Hematopoietic multipotent progenitor cell (in vitro differentiated cells): ENCODE measurements around the gene PRELID2. TPM values are rescaled to one million over a fixed set of nuclear protein-coding genes. Genes with fewer than 3 reads are reported as not detected.
"Not testable (repeated sequence)": the region's sequence is repeated elsewhere in the genome, so short reads cannot be mapped to it uniquely, and the experiment has no call there.

ENCODE experiments used
- DNase-seq, 3 donors: peaks; one replicate each; pipeline ENCODE4 v3.0.0-alpha.2; 2011 to 2015; ENCODE audit warnings: low read depth in 2 of 3, low spot score in 2 of 3
- total RNA-seq: library from RNA; depleted of rRNA; stranded (reverse); fragments of >200 nt; gene quantifications from one replicate; pipeline ENCODE4 v1.2.3, GENCODE V29; 2012

The PRELID2 gene
- total RNA-seq, 1 donor = 13.2 TPM

DNA sequence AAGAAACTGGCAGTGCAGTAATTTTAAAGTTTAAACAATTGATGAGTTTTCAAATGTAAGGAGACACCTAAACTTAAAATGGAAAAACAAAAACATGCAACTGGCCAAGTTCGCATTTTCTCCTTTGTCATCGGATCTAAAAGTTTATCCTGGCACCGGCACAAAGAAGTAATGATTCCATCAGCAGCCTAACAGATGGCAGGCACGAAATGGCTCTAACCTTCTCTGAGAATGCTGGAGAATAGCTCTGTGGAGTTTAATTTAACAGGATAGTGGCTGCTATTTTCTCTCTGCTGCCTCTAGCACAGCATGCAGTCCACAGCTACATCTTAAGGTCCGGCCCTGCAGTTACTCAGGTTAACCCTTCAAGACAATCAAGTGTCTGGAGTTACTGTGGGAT is 82.2 kb downstream of the PRELID2 start:
- DNase-seq = no peak

DNA sequence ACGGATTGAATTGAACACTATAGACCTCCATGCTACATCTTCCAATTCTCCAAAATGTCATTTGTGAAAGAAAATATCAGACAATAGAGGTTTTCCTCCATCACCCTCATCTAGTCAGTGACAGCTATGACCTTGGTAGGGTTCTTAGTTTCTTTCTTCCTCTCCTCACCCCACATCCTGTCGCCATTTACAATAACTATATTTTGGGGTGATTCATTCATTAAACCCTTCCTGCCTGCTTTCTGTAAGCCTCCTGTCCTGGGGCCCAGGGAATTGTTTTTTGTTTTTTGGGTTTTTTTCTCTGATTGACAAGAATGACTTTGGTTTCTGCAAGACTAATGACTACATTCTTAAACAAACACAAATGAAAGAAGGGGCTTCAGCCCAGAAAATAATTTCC is 82.6 kb downstream of the PRELID2 start:
- DNase-seq = no peak

DNA sequence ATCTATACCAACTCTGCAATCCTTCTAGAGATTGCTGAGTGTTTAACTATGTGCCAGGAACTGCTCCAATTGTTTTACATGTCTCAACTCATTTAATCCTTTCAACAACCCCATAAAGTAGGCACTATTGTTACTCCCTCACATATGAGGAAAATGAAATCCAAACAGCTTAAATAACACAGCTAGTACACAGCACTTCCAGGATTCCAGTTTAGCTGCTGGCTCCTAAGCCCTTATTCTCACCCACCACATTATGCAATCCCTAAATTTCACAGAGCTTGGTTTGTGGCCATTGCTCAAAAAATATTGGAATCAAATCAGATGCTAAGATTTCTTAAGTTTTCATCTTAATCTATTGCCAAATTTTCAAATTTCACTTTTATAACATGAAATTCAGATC is 84.9 kb downstream of the PRELID2 start:
- DNase-seq = no peak

DNA sequence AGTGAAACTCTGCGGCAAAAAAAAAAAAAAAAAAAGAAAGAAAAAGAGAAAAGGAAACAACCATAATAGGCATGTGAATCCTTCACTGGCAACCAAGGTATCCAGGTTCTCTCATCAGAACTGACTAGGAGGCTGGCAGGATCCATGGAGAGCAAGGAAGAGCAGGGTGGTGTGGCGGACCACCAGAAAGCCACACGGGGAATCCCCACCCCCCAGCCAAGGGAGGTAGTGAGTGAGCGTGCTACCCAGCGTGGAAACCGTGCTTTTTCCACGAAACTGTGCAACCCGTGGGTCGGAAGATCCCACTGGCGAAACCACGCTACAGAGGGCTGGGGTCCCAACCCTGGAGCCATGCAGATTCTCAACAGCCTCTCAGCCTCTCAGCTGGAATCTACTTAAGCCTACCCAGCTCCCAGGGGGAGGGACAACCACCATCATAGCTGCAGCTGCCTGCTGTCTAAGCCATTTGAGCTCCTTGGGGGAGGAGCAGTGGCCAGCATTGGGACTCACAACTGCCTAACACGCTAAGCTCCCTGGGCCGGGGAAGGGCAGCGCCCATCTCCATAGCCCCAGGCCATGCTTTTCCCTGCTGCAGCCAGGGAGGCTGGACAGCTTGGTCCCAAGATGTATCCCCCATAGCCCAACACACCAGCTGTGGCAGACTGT is 91.6 kb downstream of the PRELID2 start:
- DNase-seq = peak in 1 of 3 donors; percentile 2

DNA sequence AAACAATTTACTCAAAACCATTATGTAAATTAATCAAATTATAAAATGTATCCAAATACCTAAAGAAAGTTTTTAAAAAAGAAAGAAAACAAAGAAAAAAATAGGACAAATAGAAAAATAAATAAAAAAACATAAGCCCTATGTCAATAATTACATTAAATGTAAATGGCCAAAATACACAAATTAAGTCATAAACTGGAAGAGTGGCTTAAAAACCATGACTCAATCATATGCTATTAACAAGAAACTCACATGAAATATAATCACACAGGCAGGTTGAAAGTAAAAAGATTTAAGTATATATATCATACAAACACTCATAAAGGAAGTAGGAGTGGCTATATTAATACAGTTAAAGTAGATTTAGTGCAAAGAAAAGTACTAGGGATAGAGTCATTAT is 95.3 kb downstream of the PRELID2 start:
- peak in 1 of 3 donors; percentile 26 for DNase-seq

DNA sequence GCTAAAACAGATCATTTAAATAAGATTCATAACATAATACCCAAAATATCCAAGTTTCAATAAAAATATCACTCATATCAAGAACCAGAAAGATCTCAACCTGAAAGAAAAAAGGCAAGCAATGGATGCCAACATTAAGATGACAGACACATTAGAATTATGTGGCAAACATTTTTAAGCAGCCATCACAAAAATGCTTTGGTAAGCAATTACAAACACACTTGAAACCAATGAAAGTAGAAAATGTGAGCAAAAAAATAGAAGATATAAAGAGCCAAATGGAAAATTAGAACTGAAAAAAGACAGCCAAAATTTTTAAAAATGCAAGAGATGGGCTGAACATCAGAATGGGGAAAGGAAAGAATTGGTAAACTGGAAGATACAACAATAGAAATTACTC is 96.9 kb downstream of the PRELID2 start:
- no peak for DNase-seq

DNA sequence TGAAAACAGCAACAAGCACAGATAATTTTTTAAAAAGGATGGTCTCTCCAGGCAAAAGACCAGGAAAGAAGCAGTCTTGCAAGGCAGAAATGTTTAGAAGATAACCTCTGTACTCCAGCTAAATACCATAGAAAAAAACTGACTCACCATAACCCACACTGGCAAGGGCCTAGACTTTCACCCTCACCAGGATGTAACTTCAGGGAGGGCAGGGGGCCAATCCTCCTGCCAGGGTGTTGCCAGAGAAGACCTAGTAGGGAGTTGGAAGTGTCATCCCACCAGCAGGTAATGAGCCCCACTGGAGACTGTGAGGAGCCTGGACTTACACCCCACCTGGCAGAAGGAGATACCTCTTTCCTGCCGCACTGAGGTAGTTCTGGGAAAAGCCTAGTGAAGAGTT is 97.6 kb downstream of the PRELID2 start:
- DNase-seq = no peak

DNA sequence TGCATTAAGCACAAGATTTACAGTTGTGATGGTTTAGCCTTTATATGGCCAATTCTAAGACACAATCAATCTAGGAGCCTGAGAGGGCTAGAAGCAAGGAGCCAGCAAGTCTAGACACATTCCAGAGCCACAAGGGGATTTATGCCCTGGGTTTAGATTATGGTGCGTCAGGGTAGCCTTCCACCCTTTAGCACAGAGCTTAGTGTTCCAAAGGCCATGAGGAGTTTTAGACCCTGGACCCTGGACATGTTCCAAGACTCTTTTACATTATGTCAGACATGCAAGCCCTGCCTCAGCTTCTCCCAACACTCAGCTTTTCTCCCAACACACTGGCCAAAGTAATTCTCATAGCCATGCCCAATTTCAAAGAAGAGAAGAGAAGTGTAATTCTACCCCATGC is 105.2 kb downstream of the PRELID2 start:
- not testable (repeated sequence) for DNase-seq

DNA sequence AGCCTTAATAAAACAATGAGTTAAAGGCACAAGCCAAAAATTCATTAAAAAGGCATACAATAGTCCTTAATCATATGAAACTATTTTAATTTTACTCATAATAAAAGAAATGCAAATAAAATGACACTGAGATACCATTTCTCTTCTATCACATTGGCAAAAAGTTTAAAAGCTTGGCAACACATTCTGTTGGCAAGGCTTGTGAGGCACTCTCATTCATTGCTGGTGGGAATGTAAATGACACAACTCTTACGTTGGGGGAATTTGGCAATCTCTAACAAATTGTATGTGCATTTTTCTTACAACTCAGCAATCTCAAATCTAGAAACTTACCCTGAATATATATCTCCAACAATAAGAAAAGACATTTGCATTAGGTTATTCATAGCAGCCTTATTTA is 111.6 kb downstream of the PRELID2 start:
- no peak for DNase-seq

DNA sequence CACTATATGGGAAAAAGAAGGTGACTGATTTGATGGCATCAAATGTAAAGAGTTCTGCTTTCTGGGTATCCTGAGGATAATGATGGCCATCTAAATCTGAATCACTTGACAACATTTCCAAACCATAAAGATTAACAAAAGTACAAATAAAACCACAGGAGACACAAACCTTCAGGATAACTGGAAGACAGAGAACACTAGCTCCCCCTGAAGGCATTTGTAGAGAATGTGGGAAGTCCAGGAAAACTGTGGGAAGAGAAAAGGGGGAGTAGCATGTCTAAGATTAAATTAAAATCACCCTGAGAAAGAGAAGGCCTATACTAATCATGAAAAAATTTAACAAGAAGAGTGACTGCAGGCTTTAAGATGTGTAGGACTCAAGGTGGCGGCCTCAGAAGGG is 116.2 kb downstream of the PRELID2 start:
- no peak for DNase-seq

DNA sequence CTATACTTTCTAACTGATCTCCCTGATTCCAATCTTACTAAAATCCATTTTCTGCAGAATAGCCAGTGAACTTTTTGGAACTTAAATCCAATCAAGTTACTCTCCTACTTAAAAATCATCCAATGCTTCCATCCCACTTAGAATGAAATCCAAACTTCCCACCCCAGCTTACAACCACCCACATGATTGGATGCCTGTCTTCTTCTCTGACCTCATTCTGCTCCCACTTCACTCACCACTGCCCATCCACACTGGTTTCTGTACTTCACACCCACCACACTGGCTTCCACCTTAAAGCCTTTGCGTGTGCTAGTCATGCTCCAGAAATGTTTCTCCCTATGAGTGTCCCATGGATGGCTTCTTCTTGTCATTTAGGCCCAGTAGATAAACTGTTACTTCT is 119.7 kb downstream of the PRELID2 start:
- DNase-seq = no peak

DNA sequence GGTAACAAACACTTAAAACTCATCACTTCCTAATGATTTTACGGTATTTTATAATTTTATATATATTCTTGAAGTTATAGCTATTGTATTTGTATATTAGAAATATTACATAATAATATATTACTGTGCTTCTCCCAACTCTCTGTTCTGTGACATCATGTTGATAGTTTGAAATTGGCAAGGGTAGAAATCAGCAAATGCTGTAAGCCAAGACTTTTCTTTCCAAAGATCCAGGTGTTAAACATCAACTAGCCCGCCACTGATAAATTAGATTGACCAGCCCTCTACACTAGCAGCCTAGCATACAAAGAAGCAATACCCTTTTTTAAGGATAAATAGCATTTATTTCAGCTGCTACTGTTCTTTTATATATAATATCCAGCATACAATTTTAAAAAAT is 122.9 kb downstream of the PRELID2 start:
- no peak for DNase-seq

DNA sequence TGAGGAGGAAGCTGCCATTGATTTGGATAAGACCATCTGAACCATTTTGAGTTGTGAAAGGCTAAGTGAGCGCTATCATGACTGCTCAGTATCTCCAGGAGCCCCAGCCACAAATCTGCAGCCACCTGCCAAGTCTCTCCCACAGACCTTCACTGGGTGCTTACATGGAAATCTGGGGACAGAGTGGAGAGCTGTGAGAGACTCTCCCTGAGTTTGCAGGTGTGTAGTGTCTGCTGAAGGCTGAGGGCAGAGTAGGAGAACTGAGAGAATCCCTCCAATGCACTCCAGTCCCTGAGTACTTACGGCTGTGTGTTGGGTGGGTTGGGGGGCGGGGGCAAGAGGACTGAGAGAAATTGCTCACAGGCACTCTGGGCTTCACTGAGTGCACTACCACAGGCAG is 123.7 kb downstream of the PRELID2 start:
- no peak for DNase-seq

Other genes with a start within 250 kb of the PRELID2 start
- not detected for gene GRXCR2, start 37.7 kb upstream of the PRELID2 start, total RNA-seq
- under 0.01 TPM for gene SH3RF2, start 101.2 kb upstream of the PRELID2 start, total RNA-seq